Dedifferentiated amniotic fluid mesenchymal stem cell (primary cell): ENCODE measurements around the gene UBASH3A.

Source experiments
- DNase-seq: peaks from one replicate; pipeline ENCODE4 v3.0.0-alpha.2; 2016; ENCODE audit errors: extremely low spot score

UBASH3A gene

DNA sequence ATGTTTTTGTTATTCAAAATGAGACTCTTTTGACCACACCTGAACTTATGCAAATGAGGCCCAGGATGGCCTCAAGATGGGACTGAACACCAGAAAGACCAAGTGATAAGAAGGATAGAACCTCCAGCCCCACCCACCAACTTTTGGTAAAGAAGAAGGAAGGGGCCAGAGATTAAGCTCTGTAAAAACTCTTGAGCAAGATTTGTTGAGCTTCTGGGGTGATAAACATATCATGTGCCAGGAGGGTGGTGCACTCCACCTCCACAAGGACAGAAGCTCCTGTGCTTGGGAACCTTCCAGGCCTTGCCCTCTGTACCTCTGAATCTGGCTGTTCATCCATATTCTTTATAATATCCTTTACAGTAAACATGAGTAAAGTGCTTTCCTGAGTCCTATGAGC, 87.0 kb downstream of the UBASH3A start:
- no peak for DNase-seq

DNA sequence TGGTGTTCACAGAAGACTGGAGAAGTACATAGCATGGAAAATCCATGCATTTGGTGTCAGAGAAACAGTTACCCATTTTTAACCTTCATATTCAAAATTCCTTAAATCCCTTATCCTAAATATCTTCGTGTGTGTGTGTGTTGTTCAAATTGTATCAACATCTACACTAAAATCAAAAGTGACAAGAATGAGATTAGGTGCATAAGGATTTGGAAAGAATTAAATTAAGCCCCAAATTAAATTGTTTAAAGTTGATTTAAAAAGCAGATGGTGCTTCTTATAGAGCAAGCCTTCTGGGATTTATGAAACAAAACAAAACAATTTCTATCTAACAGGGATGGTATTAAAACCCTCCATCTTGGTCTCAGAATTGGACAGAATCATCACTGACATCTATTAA, 87.6 kb downstream of the UBASH3A start:
- no peak for DNase-seq

DNA sequence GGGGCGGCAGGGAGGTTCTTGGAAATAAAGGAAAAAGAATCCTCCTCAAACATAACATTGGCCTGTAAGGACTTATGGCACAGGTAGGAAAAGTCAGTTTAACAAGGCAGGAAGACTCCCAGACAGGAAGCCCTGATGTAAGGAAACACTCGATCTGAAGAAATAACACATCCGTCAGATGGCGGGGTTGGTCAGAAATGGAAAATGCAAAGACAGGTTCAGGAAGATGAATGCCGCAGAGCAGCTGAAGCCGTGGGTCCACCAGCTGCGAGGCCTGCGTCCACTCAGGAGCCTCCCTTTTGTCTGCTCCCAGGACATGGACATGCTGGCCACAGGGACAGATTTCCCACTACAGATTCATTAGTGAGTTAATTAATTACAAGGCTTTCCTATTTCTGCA, 88.5 kb downstream of the UBASH3A start:
- no peak for DNase-seq

DNA sequence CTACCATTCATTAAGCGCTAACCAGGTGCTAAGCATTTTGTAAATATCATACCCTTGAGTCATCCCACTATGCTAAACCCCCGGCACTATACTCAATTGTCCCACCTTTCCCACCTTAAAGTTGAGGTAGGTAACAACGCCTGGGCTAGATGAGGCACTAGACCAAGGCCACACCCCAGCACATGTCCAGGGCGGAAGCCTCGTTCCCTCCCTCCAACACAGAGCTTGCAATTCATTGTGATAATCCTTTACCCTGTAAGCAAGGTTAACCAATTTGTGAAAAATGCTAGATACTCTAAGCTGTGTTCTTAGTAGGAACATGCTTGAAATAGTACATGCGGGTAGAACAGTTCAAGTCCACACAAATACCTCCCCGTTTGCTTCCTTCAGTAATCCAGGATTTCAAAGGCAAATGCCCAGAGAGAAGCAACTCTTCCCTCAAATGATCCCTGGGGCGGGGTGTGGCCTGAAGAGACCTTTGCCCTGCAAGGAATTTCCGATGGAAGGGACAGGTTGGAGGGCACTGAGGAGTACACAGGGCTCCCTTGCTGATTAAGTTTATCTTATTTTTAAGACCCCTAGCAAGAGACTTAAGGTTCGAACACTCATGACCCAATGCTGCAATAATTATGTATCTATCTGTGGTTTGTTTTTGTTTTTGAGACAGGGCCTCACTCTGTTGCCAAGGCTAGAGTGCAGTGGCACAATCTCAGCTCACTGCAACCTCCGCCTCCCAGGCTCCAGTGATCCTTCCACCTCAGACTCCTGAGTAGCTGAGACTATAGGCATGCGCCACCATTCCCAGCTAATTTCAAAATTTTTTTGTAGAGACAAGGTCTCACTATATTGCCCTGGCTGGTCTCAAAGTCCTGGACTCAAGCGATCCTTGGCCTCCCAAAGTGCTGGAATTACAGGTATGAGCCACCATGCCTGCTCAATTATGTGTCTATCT, 89.7 kb downstream of the UBASH3A start:
- no peak for DNase-seq

DNA sequence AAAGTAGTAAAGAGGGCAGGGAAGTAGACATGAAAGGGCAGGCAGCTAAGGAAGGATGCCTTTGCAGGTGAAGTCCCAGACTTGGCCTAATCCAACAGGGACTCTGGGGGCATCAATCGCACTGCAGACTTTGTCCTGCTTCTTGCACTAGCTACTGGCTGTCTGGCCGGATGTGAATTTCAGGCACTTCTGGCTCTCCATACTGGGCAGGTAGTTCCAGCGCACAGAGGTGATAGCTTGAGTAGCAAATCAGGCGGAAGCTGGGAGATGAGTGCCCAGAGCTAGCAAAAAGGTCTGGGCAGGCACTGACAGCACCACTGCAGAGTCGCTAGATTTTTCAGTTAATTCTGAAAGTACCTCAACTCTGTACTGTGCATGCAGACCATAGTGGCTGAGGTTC, 91.3 kb downstream of the UBASH3A start:
- no peak for DNase-seq

DNA sequence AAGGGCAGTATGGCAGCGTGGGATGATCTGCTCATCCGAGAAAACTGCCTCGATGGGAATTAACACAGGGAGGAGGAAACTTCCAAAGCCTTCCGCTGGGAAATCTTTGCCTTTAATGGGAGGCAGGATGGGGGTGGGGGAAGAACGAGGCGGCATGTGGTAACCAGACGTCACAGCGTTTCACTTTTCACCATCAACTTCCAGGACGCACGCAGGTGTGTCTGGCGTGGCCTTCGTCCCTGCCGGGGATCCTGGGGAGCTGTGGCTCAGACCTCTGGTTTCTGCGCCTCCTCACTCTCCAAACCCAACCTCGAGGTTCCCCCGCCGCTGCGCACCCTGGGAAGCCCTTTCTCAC, 92.0 kb downstream of the UBASH3A start:
- no peak for DNase-seq

DNA sequence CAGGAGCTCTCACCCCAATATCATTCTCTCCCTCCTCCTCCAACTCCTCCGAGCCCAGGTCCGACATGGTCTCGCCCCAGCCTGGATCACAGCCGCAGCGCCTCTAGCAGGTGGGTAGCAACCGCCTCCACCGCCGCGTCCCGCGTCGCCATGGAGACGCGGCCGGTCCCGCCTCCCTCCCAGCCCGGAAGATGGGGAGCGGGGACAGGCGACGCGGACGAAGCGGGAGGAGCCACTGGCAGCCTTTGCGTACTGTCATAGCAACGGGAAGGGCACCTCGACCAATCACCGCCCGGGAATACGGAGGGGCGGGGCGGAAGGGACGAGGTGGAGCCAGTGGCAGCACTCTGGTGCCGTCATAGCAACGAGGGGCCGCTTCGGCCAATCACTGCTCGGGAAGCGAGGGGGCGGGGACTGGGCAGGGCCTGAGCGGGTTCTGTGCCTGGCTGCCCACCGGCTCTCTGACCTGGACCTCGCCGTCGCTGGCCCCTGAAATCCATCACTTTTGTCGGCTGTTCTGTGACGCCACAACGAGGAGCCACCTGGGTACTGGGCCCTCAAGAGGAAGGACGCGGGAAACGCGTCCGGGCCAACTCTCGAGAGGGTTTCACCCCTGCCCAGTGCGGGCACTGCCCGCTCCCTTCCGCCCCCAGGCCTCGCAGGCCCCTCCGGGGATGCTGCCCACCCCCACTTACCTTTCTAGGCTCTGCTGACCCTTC, 92.6 kb downstream of the UBASH3A start, which contains the start of gene RSPH1:
RSPH1 (minus strand) TSS at position 105 of the 719 bp plus-strand sequence; CDS start at position 67, 38 bp downstream.
- DNase-seq, result peak; percentile 98

DNA sequence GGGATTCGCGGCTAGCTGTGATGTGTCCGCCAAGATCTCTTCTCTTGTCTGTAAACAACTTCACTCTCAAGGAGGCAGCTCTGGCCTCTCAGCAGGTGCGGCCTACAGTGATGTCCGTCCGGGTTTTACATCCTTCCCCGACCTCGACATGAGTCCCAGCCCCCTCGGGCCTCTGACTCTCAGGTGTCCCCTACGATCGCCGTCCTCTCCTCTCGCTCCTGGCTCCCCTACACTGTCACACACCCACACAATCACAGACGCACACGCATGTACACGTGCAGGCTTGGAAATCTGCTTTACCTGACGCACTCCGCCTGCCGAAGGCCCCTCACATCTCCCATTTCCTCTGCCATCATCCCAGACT, 93.1 kb downstream of the UBASH3A start:
- DNase-seq, result no peak
